SK-N-SH (cell line): ENCODE measurements around the gene UBE2E2. TPM values are rescaled to one million over a fixed set of nuclear protein-coding genes. Genes with fewer than 3 reads are reported as not detected.

Experiments used
- CTCF ChIA-PET: fragments of 300-600, 350-600 bp; formaldehyde crosslinking; extraction: SDS; loops from one replicate; lab custom pipeline; 2021; lab: Yijun Ruan, JAX
- POLR2A ChIA-PET: fragments of 350-600 bp; sonication (Branson Sonifier 250); formaldehyde crosslinking; extraction: SDS; loops from one replicate; lab custom pipeline; 2020; ENCODE audit warnings: antibody characterized with exemption, inconsistent platforms; lab: Yijun Ruan, JAX
- DNase-seq: peaks from one replicate; pipeline ENCODE4 v3.0.0; 2012
- H2AFZ ChIP-seq: fragments of 200-600 bp; sonication (generic); 2 replicates; pipeline ENCODE4 v1.8.1; 2016; ENCODE audit warnings: antibody characterized with exemption, mild to moderate bottlenecking, low read depth
- H3F3A ChIP-seq: fragments of 200-600 bp; sonication (generic); replicated peaks from 2 replicates; pipeline ENCODE3; 2016; ENCODE audit warnings: antibody characterized with exemption, mild to moderate bottlenecking; ENCODE audit not compliant: insufficient read depth
- H3K27ac ChIP-seq, 2 experiments: fragments of 200-500 bp in 1 of 2; fragments of 200-600 bp in 1 of 2; sonication (Bioruptor generic) in 1 of 2; sonication (generic), shearing (Covaris generic) in 1 of 2; 2 replicates each; pipeline versions ENCODE4 v1.5.1 to v1.6.1; 2014 to 2016; ENCODE audit warnings: low read depth in 2 of 2, inconsistent platforms in 1 of 2, low read length in 1 of 2, mild to moderate bottlenecking in 1 of 2, mixed read lengths in 1 of 2
- H3K27me3 ChIP-seq: fragments of 200-600 bp; sonication (generic), shearing (Covaris generic); 2 replicates; pipeline ENCODE4 v1.6.1; 2016; ENCODE audit warnings: mixed run types; ENCODE audit not compliant: insufficient read depth
- H3K36me3 ChIP-seq, 2 experiments: fragments of 200-500 bp in 1 of 2; fragments of 200-600 bp in 1 of 2; sonication (Bioruptor generic) in 1 of 2; sonication (generic) in 1 of 2; replicated peaks in 1 of 2; 2 replicates each; pipeline versions ENCODE3 to v1.5.1; 2014 to 2016; ENCODE audit warnings: low read length in 1 of 2, mild to moderate bottlenecking in 1 of 2; ENCODE audit not compliant: insufficient read depth in 2 of 2, control insufficient read depth in 1 of 2
- H3K4me1 ChIP-seq, 2 experiments: fragments of 200-500 bp in 1 of 2; fragments of 200-600 bp in 1 of 2; sonication (Bioruptor generic) in 1 of 2; sonication (generic), shearing (Covaris generic) in 1 of 2; 2 replicates each; pipeline versions ENCODE4 v1.5.1 to v1.6.1; 2014 to 2016; ENCODE audit warnings: low read depth in 1 of 2, low read length in 1 of 2, mixed run types in 1 of 2; ENCODE audit not compliant: insufficient read depth in 2 of 2, control insufficient read depth in 1 of 2
- H3K4me2 ChIP-seq: fragments of 200-600 bp; sonication (generic), shearing (Covaris generic); 2 replicates; pipeline ENCODE4 v1.6.1; 2017; ENCODE audit warnings: mixed run types
- H3K4me3 ChIP-seq, 2 experiments: fragments of 200-500 bp in 1 of 2; fragments of 200-600 bp in 1 of 2; sonication (Bioruptor generic) in 1 of 2; sonication (generic), shearing (Covaris generic) in 1 of 2; 2 replicates each; pipeline versions ENCODE4 v1.5.1 to v1.8.1; 2014 to 2016; ENCODE audit warnings: low read depth in 2 of 2, inconsistent platforms in 1 of 2, low read length in 1 of 2, mild to moderate bottlenecking in 1 of 2, mixed read lengths in 1 of 2, moderate library complexity in 1 of 2
- H3K79me2 ChIP-seq: fragments of 200-600 bp; sonication (generic); 2 replicates; pipeline ENCODE4 v1.8.1; 2017; ENCODE audit warnings: mild to moderate bottlenecking; ENCODE audit not compliant: insufficient read depth
- H3K9ac ChIP-seq: fragments of 200-600 bp; sonication (generic); 2 replicates; pipeline ENCODE4 v1.6.1; 2017; ENCODE audit warnings: mixed run types
- H3K9me2 ChIP-seq: fragments of 200-600 bp; sonication (generic); 2 replicates; pipeline ENCODE4 v1.6.1; 2017; ENCODE audit warnings: mixed run types
- H3K9me3 ChIP-seq: fragments of 200-600 bp; sonication (generic); 2 replicates; pipeline ENCODE4 v1.6.1; 2017; ENCODE audit warnings: mixed run types, mild to moderate bottlenecking, moderate library complexity
- H4K20me1 ChIP-seq: fragments of 200-600 bp; sonication (generic); 2 replicates; pipeline ENCODE4 v1.6.1; 2017; ENCODE audit warnings: mild to moderate bottlenecking, mixed run types; ENCODE audit not compliant: insufficient read depth
- ELF1 ChIP-seq: IDR thresholded peaks from 2 replicates; pipeline ENCODE4 v1.4.0; 2012
- EP300 ChIP-seq, 2 experiments: IDR thresholded peaks; 2 replicates each; pipeline versions ENCODE4 v1.4.0 to v1.6.1; 2012; ENCODE audit warnings: borderline replicate concordance in 1 of 2, low read depth in 1 of 2, low read length in 1 of 2
- GABPA ChIP-seq: IDR thresholded peaks from 2 replicates; pipeline ENCODE4 v1.4.0; 2012; ENCODE audit warnings: low read depth, mild to moderate bottlenecking
- GATA2 ChIP-seq: sonication (generic); formaldehyde crosslinking; IDR thresholded peaks from 2 replicates; pipeline ENCODE4 v1.5.0; 2020; ENCODE audit warnings: mild to moderate bottlenecking, missing genetic modification reagents
- JUND ChIP-seq: IDR thresholded peaks from 2 replicates; pipeline ENCODE4 v1.4.0; 2012
- MXI1 ChIP-seq: IDR thresholded peaks from 2 replicates; pipeline ENCODE4 v1.6.1; 2012; ENCODE audit warnings: mild to moderate bottlenecking, low read depth, low read length, improper control_type of control experiment
- RAD21 ChIP-seq: IDR thresholded peaks from 2 replicates; pipeline ENCODE4 v1.6.1; 2012; ENCODE audit warnings: mild to moderate bottlenecking, low read length
- REST ChIP-seq: IDR thresholded peaks from 2 replicates; pipeline ENCODE4 v1.6.1; 2012; ENCODE audit warnings: mild to moderate bottlenecking, low read depth, low read length, moderate library complexity
- RFX5 ChIP-seq: IDR thresholded peaks from 2 replicates; pipeline ENCODE4 v1.6.1; 2012; ENCODE audit warnings: mild to moderate bottlenecking, improper control_type of control experiment, low read length
- TAF1 ChIP-seq: IDR thresholded peaks from 2 replicates; pipeline ENCODE4 v1.6.1; 2012; ENCODE audit warnings: low read depth, mild to moderate bottlenecking, low read length, moderate library complexity, borderline replicate concordance
- USF1 ChIP-seq: IDR thresholded peaks from 2 replicates; pipeline ENCODE4 v1.4.0; 2012; ENCODE audit warnings: low read depth, borderline replicate concordance
- USF2 ChIP-seq: fragments of 150-350 bp; IDR thresholded peaks from 2 replicates; pipeline ENCODE4 v1.6.1; 2017; ENCODE audit warnings: antibody characterized with exemption, low read length, low read depth, borderline replicate concordance
- WGBS: methylation state at CpG from one replicate; pipeline ENCODE4 v1.1.6; 2017; ENCODE audit warnings: low lambda C conversion rate; 5-methylcytosine and 5-hydroxymethylcytosine counted together
- polyA plus RNA-seq, 3 experiments: library from polyadenylated mRNA; depleted of rRNA; stranded (reverse); fragments of >200 nt; gene quantifications; 2 replicates each; pipeline ENCODE4 v1.2.3, GENCODE V29; 2012

The UBE2E2 gene
- polyA plus RNA-seq, 1 of the 3 experiments (the other 2 are of a cell fraction): 46.4 TPM

GRCh38 chr3:23574822-23575315, 371.7 kb downstream of the UBE2E2 start:
- Histone ChIP-seq H3K27ac (no peak overlapping the region), H3K4me1 (no peaks in the 10 kb centered on the region), H3K9me2 (no peaks in the 10 kb centered on the region), H3K9me3 (no peaks in the 10 kb centered on the region), H4K20me1 (no peaks in the 10 kb centered on the region), H3K4me3 (no peak overlapping the region), H3K4me2 (no peak overlapping the region), H2AFZ (no peak overlapping the region), H3K79me2 (no peaks in the 10 kb centered on the region), H3K36me3 (no peaks in the 10 kb centered on the region), H3K27me3 (no peaks in the 10 kb centered on the region), H3K9ac (no peak overlapping the region), H3F3A (no peaks in the 10 kb centered on the region)
- ChIA-PET POLR2A (no interaction called here), CTCF (no interaction called here)
- TF ChIP-seq RAD21 (no peak), REST (no peak), GATA2 (CRISPR knock-in tag) (no peak), GABPA (no peak), EP300 (IDR thresholded peaks at IDR 0.05; ENCODE audit: borderline replicate concordance in 1 of 2, low read depth in 1 of 2, low read length in 1 of 2) (no peak)
- 100% methylated on average over 1 of the region's 1 CpG for WGBS
- DNase-seq: no peak

GRCh38 chr3:23575697-23576096, 372.6 kb downstream of the UBE2E2 start:
- H3F3A ChIP-seq: no peaks in the 10 kb centered on the region
- H4K20me1 ChIP-seq: no peaks in the 10 kb centered on the region
- H3K4me2 ChIP-seq: no peak overlapping the region
- no peaks in the 10 kb centered on the region for H3K27me3 ChIP-seq
- CTCF ChIA-PET: interaction anchor here (0.8 kb wide), 1 partner anchor 9 kb away, joined by 3 read pairs; no protein-coding TSS in a partner anchor
- no peak overlapping the region for H2AFZ ChIP-seq
- no peak overlapping the region for H3K4me3 ChIP-seq
- no peaks in the 10 kb centered on the region for H3K9me2 ChIP-seq
- TF ChIP-seq RFX5: no peak
- no peak overlapping the region for H3K9ac ChIP-seq
- H3K79me2 ChIP-seq: no peaks in the 10 kb centered on the region
- no peak overlapping the region for H3K27ac ChIP-seq
- no peaks in the 10 kb centered on the region for H3K9me3 ChIP-seq
- 79% methylated on average over 3 of the region's 3 CpGs for WGBS
- H3K4me1 ChIP-seq: no peaks in the 10 kb centered on the region
- no peak for DNase-seq
- POLR2A ChIA-PET: no interaction called here
- H3K36me3 ChIP-seq: no peaks in the 10 kb centered on the region

- CTCF ChIA-PET: no interaction called here
- WGBS: 74% methylated on average over 2 of the region's 2 CpGs
- Histone ChIP-seq H3K9ac (no peak overlapping the region), H2AFZ (no peak overlapping the region), H3K27ac (no peak overlapping the region), H3K4me3 (no peak overlapping the region), H3K79me2 (no peaks in the 10 kb centered on the region), H3K9me3 (no peaks in the 10 kb centered on the region), H3K9me2 (no peaks in the 10 kb centered on the region), H4K20me1 (no peaks in the 10 kb centered on the region), H3F3A (no peaks in the 10 kb centered on the region), H3K27me3 (no peaks in the 10 kb centered on the region), H3K4me2 (no peak overlapping the region), H3K4me1 (no peaks in the 10 kb centered on the region), H3K36me3 (no peaks in the 10 kb centered on the region)
- POLR2A ChIA-PET: no interaction called here
- no peak for DNase-seq
- TF ChIP-seq MXI1 (no peak), GABPA (no peak), USF2 (no peak), REST (no peak), TAF1 (no peak), JUND (no peak), ELF1 (no peak), USF1 (no peak)
These were observed 373.3 kb downstream of the UBE2E2 start for GRCh38 chr3:23576379-23576959.
